Natural killer cell (primary cell): Measurements from ENCODE around the gene LZTR1. TPM values are rescaled to one million over a fixed set of nuclear protein-coding genes. Genes with fewer than 3 reads are reported as not detected.
"Not testable (repeated sequence)": the region's sequence is repeated elsewhere in the genome, so short reads cannot be mapped to it uniquely, and the experiment has no call there.

ENCODE experiments used
- ATAC-seq, 3 donors: fragments of 150-1000 bp in 2 of 3; fragments of 200-7000 bp in 1 of 3; cut with Tn5 transposase; 1 replicate in 1 of 3; 2 replicates in 2 of 3; pipeline ENCODE4 v1.10.0; 2021; ENCODE audit warnings: mild to moderate bottlenecking in 2 of 3, moderate library complexity in 2 of 3
- DNase-seq, 2 donors: peaks; one replicate each; pipeline versions ENCODE4 v3.0.0 to v3.0.0-alpha.2; 2013 to 2021; ENCODE audit warnings: mixed read lengths in 1 of 2
- H3K27ac ChIP-seq: one replicate; pipeline ENCODE4 v1.5.1; 2013; ENCODE audit warnings: mild to moderate bottlenecking, low read length
- H3K27me3 ChIP-seq: one replicate; pipeline ENCODE4 v1.6.1; 2013; ENCODE audit warnings: low read length; ENCODE audit not compliant: control insufficient read depth, insufficient read depth
- H3K36me3 ChIP-seq: one replicate; pipeline ENCODE4 v1.6.1; 2013; ENCODE audit warnings: low read length; ENCODE audit not compliant: control insufficient read depth, insufficient read depth
- H3K4me1 ChIP-seq: one replicate; pipeline ENCODE4 v1.6.1; 2013; ENCODE audit warnings: low read length; ENCODE audit not compliant: control insufficient read depth, insufficient read depth
- H3K4me3 ChIP-seq: one replicate; pipeline ENCODE4 v1.5.1; 2013; ENCODE audit warnings: low read length
- H3K9me3 ChIP-seq: one replicate; pipeline ENCODE4 v1.6.1; 2013; ENCODE audit warnings: low read length; ENCODE audit not compliant: control insufficient read depth, insufficient read depth
- H3K27ac Mint-ChIP-seq, 2 donors: one replicate each; pipeline ENCODE4 v1.8.0; 2022; ENCODE audit warnings: mild to moderate bottlenecking in 2 of 2, mixed read lengths in 2 of 2, moderate library complexity in 1 of 2
- H3K27me3 Mint-ChIP-seq, 2 donors: one replicate each; pipeline ENCODE4 v1.8.0; 2022; ENCODE audit warnings: low read depth in 2 of 2, mixed read lengths in 2 of 2
- H3K36me3 Mint-ChIP-seq: one replicate; pipeline ENCODE4 v1.8.0; 2022; ENCODE audit warnings: mixed read lengths
- H3K4me1 Mint-ChIP-seq, 2 donors: one replicate each; pipeline ENCODE4 v1.8.0; 2022; ENCODE audit warnings: mixed read lengths in 2 of 2
- H3K4me3 Mint-ChIP-seq: one replicate; pipeline ENCODE4 v1.8.0; 2022; ENCODE audit warnings: mild to moderate bottlenecking, moderate library complexity, mixed read lengths
- H3K9me3 Mint-ChIP-seq, 2 donors: one replicate each; pipeline ENCODE4 v1.8.0; 2022; ENCODE audit warnings: mixed read lengths in 2 of 2
- whole genome bisulfite sequencing: methylation state at CpG from one replicate; pipeline ENCODE4 v1.1.7; 2013; ENCODE audit warnings: missing lambda C conversion rate; ENCODE audit not compliant: insufficient coverage; 5-methylcytosine and 5-hydroxymethylcytosine counted together
- intact Hi-C: fragments of 100-400 bp; cut with micrococcal nuclease; formaldehyde crosslinking; loops from one replicate; pipeline ENCODE4 v1.14.2; 2022
- total RNA-seq, 4 donors: library from RNA; stranded (reverse); fragments of 120-200 nt in 1 of 4; gene quantifications; one replicate each; pipeline versions ENCODE4 v1.2.3 to v1.2.4, GENCODE V29; 2013 to 2022
- TF ChIP-seq, protein P1 (sequence below): fragments of 200-600 bp; IDR thresholded peaks from one replicate; pipeline ENCODE4 v1.8.0; 2022; ENCODE audit warnings: antibody characterized with exemption

The LZTR1 gene
- total RNA-seq, 3 donors from 2014 or later (not counting 1 experiment from before 2014, with no cell fraction given): 71.9 to 85.0 (median 82.0) TPM

DNA sequence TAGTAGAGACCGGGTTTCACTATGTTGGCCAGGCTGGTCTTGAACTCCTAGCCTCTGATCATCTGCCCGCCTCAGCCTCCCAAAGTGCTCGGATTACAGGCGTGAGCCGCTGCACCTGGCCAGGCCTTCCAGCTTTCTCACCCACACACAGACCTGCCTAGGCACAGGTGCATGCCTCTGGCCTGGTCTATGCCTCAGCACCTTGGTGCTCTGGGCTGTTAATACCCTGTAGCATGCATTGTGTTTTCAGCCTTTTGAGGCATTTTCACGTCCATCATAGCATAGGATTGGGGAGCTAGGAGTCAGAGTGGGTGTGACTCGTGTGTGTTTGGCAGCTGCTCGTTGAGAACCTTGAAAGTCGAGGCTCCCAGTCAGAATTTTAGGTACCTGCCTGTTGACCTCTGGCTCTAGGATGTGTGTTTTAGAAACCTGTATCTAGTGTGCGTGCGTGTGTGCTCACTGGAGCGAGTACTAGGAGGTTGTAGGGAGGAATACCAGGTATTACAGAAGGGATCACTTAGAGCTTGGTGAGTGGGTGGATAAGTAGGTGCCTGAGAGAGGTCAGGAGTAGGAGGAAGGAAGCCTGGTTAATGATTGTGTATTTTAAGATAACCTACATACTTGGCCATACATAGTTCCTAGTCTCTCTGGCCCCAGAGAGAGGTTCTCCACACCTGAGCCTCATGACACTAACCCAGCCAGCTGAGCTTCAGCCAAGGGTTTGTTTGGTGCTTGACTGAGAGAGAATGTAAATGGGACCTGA lies 44.9 kb upstream of the LZTR1 start:
- Mint-ChIP-seq H3K27ac (peak overlapping the region; percentile 67 to 84), H3K27me3 (no peaks in the 10 kb centered on the region), H3K4me3 (peak overlapping the region; percentile 25), H3K4me1 (peaks cover 69 to 78% of the 10 kb centered on the region in 2 donors), H3K36me3 (peaks cover 5% of the 10 kb centered on the region), H3K9me3 (no peaks in the 10 kb centered on the region)
- intact Hi-C loops: no loop called here
- WGBS: 80% methylated on average over 12 of the region's 12 CpGs
- DNase-seq (no peak), ATAC-seq (no peak)
- Histone ChIP-seq H3K4me3 (no peak overlapping the region), H3K27ac (no peak overlapping the region), H3K27me3 (no peaks in the 10 kb centered on the region), H3K36me3 (peaks cover 25% of the 10 kb centered on the region), H3K4me1 (peaks cover 15% of the 10 kb centered on the region), H3K9me3 (no peaks in the 10 kb centered on the region)
- TF ChIP-seq, protein P1, sequence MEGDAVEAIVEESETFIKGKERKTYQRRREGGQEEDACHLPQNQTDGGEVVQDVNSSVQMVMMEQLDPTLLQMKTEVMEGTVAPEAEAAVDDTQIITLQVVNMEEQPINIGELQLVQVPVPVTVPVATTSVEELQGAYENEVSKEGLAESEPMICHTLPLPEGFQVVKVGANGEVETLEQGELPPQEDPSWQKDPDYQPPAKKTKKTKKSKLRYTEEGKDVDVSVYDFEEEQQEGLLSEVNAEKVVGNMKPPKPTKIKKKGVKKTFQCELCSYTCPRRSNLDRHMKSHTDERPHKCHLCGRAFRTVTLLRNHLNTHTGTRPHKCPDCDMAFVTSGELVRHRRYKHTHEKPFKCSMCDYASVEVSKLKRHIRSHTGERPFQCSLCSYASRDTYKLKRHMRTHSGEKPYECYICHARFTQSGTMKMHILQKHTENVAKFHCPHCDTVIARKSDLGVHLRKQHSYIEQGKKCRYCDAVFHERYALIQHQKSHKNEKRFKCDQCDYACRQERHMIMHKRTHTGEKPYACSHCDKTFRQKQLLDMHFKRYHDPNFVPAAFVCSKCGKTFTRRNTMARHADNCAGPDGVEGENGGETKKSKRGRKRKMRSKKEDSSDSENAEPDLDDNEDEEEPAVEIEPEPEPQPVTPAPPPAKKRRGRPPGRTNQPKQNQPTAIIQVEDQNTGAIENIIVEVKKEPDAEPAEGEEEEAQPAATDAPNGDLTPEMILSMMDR: no peak

DNA sequence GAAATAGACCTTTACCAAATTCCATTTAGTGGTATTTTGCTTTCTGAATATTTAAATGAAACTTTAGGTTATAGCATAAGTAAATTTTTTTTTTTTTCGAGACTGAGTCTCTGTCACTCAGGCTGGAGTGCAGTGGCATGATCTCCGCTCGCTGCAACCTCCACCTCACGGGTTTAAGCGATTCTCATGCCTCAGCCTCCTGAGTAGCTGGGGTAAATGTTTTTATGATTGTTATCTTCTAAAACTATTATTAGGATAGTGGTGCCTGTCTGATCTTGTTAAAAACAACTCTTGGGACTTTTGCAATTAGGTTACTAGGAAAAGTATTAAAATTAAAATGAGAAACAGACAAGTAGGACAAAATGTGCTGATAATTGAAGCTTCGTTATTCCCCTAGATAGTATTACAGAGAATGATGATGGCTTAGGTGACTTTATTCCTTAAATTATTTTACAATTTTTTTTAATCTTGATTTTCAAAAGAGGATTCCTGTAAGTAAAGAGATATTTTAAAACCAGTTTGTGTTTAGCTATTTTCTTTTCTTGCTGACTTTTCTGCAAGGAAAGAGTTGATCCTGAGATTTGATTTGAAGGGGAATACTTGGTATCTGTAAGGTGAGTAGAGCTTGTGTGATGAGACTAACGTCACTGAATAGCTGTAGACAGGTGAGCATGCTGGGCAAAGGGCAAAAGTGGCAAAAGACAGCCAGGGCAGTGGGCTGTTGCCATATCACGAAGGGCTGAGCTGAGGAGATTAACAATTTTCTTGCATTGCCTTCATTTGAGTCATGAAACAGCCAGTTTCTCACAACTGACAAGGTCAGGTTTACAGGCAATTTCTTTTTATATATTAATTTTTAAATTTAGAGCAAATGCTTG lies 44.1 kb upstream of the LZTR1 start:
- 86% methylated on average over 7 of the region's 8 CpGs for WGBS
- H3K9me3 ChIP-seq: no peaks in the 10 kb centered on the region
- Mint-ChIP-seq H3K4me3 (peak overlapping the region; percentile 33), H3K9me3 (no peaks in the 10 kb centered on the region), H3K27ac (peak overlapping the region; percentile 67 to 84), H3K36me3 (peaks cover 5% of the 10 kb centered on the region), H3K27me3 (no peaks in the 10 kb centered on the region), H3K4me1 (peaks cover 71 to 80% of the 10 kb centered on the region in 2 donors)
- peaks cover 15% of the 10 kb centered on the region for H3K4me1 ChIP-seq
- H3K4me3 ChIP-seq: no peak overlapping the region
- ATAC-seq (no peak), DNase-seq (no peak)
- peaks cover 25% of the 10 kb centered on the region for H3K36me3 ChIP-seq
- no peaks in the 10 kb centered on the region for H3K27me3 ChIP-seq
- intact Hi-C loops: no loop called here
- TF ChIP-seq, protein P1: no peak
- no peak overlapping the region for H3K27ac ChIP-seq

DNA sequence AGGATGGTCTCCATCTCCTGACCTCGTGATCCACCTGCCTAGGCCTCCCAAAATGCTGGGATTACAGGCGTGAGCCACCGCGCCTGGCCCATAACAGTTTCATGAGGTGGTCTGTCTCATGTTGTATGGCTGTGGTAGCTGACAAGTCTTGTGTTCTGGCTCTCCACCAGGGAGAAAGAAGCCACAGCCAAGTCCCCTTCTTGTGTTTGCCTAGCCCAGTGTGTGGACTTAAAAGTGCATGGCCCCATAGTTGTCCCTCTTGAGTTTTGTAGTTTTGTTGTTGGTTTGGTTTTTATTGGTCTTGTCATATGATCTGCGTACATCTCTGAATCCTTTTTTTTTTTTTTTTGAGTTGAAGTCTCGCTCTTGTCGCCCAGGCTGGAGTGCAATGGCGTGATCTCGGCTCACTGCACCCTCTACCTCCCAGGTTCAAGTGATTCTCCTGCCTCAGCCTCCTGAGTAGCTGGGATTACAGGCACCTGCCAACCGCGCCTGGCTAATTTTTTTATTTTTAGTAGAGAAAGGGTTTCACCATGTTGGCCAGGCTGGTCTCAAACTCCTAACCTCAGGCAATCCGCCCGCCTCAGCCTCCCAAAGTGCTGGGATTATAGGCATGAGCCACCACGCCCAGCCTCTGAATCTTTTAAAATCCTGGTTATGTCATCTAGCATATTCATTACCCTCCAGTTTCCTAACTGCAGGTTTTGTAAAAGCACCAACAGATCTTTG lies 42.5 kb upstream of the LZTR1 start:
- H3K27me3 Mint-ChIP-seq, H3K27ac ChIP-seq, H3K4me3 ChIP-seq, ATAC-seq, H3K27me3 ChIP-seq, DNase-seq, H3K4me3 Mint-ChIP-seq, intact Hi-C loops, H3K9me3 ChIP-seq, H3K36me3 Mint-ChIP-seq, H3K9me3 Mint-ChIP-seq: not testable (repeated sequence)
- Histone ChIP-seq H3K4me1 (peaks cover 15% of the 10 kb centered on the region), H3K36me3 (peaks cover 14% of the 10 kb centered on the region)
- WGBS: 93% methylated on average over 10 of the region's 14 CpGs
- peak overlapping the region; percentile 12 to 53 for H3K27ac Mint-ChIP-seq
- peaks cover 74 to 76% of the 10 kb centered on the region in 2 donors for H3K4me1 Mint-ChIP-seq
